SK-N-SH treated with all-trans-retinoic acid at 6 μM for 48 hours (cell line): Measurements from ENCODE around the gene GUK1.

Source experiments
- ATAC-seq: fragments of 200-7000 bp; cut with Tn5 transposase; 3 replicates; pipeline ENCODE4 v1.9.1; 2020; ENCODE audit warnings: mild to moderate bottlenecking, moderate library complexity
- ARNTL ChIP-seq: fragments of 450-650 bp; formaldehyde crosslinking; IDR thresholded peaks from 2 replicates; pipeline ENCODE4 v1.5.0; 2020; ENCODE audit warnings: low read depth, mild to moderate bottlenecking, moderate library complexity, borderline replicate concordance
- BACH2 ChIP-seq: fragments of 250-450 bp; sonication (Bioruptor Pico); IDR thresholded peaks from 2 replicates; pipeline ENCODE4 v1.9.0; 2021; ENCODE audit warnings: mild to moderate bottlenecking, borderline replicate concordance
- CSDC2 ChIP-seq: fragments of 250-450 bp; sonication (Bioruptor Pico); IDR thresholded peaks from 2 replicates; pipeline ENCODE4 v1.5.0; 2020; ENCODE audit warnings: mild to moderate bottlenecking, moderate library complexity
- ESRRG ChIP-seq: fragments of 250-450 bp; sonication (Bioruptor Pico); IDR thresholded peaks from 2 replicates; pipeline ENCODE4 v1.6.1; 2021; ENCODE audit warnings: mild to moderate bottlenecking
- ISL1 ChIP-seq: fragments of 250-450 bp; sonication (Bioruptor Pico); IDR thresholded peaks from 2 replicates; pipeline ENCODE4 v2.1.2; 2022; ENCODE audit warnings: mild to moderate bottlenecking, moderate library complexity
- PPARA ChIP-seq: fragments of 250-450 bp; sonication (Bioruptor Pico); IDR thresholded peaks from 2 replicates; pipeline ENCODE4 v1.5.0; 2020; ENCODE audit warnings: mild to moderate bottlenecking, borderline replicate concordance
- RARB ChIP-seq: fragments of 250-450 bp; sonication (Bioruptor Pico); IDR thresholded peaks from 2 replicates; pipeline ENCODE4 v1.8.0; 2021; ENCODE audit warnings: mild to moderate bottlenecking, moderate library complexity
- SNAI2 ChIP-seq: fragments of 250-450 bp; sonication (Bioruptor Pico); IDR thresholded peaks from 2 replicates; pipeline ENCODE4 v1.5.0; 2020; ENCODE audit warnings: mild to moderate bottlenecking, moderate library complexity
- TOX ChIP-seq: fragments of 250-450 bp; sonication (Bioruptor Pico); IDR thresholded peaks from 2 replicates; pipeline ENCODE4 v1.8.0; 2021; ENCODE audit warnings: mild to moderate bottlenecking, moderate library complexity, borderline replicate concordance
- ZC3H10 ChIP-seq: fragments of 250-450 bp; sonication (Bioruptor Pico); IDR thresholded peaks from 2 replicates; pipeline ENCODE4 v1.5.1; 2021; ENCODE audit warnings: mild to moderate bottlenecking, moderate library complexity
- ZFP3 ChIP-seq: fragments of 250-450 bp; sonication (Bioruptor Pico); IDR thresholded peaks from 2 replicates; pipeline ENCODE4 v1.5.0; 2020; ENCODE audit warnings: mild to moderate bottlenecking, moderate library complexity
- ZFP30 ChIP-seq: fragments of 450-650 bp; formaldehyde crosslinking; IDR thresholded peaks from 2 replicates; pipeline ENCODE4 v1.5.0; 2022; ENCODE audit warnings: mild to moderate bottlenecking, moderate library complexity
- ZNF565 ChIP-seq: fragments of 450-650 bp; formaldehyde crosslinking; conservative IDR thresholded peaks from 2 replicates; pipeline ENCODE4 v1.5.0; 2020; ENCODE audit warnings: low read depth, mild to moderate bottlenecking, moderate library complexity
- ZNF70 ChIP-seq: fragments of 450-650 bp; formaldehyde crosslinking; IDR thresholded peaks from 2 replicates; pipeline ENCODE4 v1.5.0; 2020; ENCODE audit warnings: mild to moderate bottlenecking, moderate library complexity
- ZNF8 ChIP-seq: fragments of 450-650 bp; formaldehyde crosslinking; IDR thresholded peaks from 2 replicates; pipeline ENCODE4 v1.5.0; 2020; ENCODE audit warnings: mild to moderate bottlenecking, moderate library complexity
- TF ChIP-seq, protein P1 (sequence below): fragments of 250-450 bp; sonication (Bioruptor Pico); IDR thresholded peaks from 2 replicates; pipeline ENCODE4 v1.5.0; 2020; ENCODE audit warnings: mild to moderate bottlenecking, moderate library complexity
- TF ChIP-seq, protein P2 (sequence below): fragments of 250-450 bp; sonication (Bioruptor Pico); IDR thresholded peaks from 2 replicates; pipeline ENCODE4 v1.5.1; 2021; ENCODE audit warnings: mild to moderate bottlenecking, moderate library complexity
- TF ChIP-seq, protein P3 (sequence below): fragments of 250-450 bp; sonication (Bioruptor Pico); IDR thresholded peaks from 2 replicates; pipeline ENCODE4 v1.8.0; 2020; ENCODE audit warnings: mild to moderate bottlenecking, moderate library complexity, borderline replicate concordance

GUK1 gene, protein sequence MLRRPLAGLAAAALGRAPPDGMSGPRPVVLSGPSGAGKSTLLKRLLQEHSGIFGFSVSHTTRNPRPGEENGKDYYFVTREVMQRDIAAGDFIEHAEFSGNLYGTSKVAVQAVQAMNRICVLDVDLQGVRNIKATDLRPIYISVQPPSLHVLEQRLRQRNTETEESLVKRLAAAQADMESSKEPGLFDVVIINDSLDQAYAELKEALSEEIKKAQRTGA

DNA sequence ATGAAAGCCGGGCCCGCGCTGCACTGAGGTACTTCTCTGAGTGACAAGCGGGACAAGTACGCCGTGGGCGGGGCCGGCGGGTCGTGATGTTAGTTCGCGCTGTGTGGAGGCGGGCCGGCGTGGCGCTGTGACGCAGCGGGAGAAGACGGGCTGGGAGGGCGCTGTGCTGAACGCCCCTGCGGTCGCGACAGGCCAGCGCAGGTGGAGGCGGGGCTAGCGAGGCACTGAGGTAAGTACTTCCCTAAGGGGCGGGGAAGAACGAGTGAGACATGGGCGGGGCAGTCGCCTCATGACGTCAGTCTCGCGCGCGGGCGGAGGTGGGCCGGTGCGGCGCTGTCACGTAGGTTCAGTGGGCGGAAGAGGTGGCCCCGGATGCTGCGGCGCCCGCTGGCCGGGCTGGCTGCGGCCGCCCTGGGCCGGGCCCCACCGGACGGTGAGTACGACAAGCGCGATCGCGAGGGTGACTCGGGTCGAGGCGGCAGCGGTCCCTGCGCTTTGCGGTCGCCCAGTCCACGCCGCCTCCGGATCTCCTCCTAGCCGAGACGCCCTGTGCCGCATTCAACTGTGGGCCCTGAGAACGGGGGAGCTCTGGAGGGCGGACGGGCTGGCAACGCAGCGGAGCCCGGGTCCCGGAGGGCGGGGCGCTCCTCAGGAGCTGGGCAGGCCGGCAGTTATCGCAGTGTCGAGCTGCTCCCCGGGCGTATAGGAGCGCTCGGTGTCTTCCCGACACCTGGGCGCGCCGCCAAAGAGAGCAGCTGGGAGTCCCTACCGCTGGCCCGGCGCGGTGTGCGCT, at the start of gene GUK1:
GUK1 (plus strand) TSS at position 349 of the 793 bp plus-strand sequence; CDS start at position 373, 24 bp downstream.
- peak; percentile 92 for ATAC-seq

DNA sequence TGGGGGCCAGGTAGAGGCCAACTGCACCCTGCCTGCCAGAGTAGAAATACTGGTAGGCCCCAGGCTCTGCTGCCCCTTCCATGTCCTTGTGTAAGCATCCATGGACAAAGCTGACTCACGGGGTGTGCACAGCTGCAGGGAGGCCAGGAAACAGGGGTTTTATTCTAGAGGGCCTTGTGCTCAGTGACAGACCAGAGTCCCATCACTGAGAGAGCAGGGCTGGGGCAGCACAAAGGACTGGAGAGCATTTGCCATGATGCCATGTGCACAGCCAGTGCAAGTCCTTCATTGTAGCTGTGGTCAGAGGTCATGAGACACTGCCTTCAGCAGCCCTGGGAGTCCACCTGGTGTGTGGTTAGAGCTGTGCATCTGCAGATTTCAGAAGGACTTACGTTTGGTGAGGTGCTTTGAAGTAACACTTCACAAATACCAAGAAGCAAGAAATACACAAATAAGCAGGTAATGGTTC, 49.4 kb upstream of the GUK1 start:
- TF ChIP-seq ZC3H10 (CRISPR knock-in tag) (no peak), ZNF565 (CRISPR knock-in tag) (no peak), BACH2 (CRISPR knock-in tag) (no peak), ZNF8 (CRISPR knock-in tag) (no peak), PPARA (no peak), TOX (CRISPR knock-in tag) (no peak), ZFP3 (no peak), ISL1 (no peak), ARNTL (CRISPR knock-in tag) (no peak), ZFP30 (CRISPR knock-in tag) (no peak), ESRRG (CRISPR knock-in tag) (no peak), SNAI2 (CRISPR knock-in tag) (no peak), RARB (CRISPR knock-in tag) (no peak)
- TF ChIP-seq, protein P1, sequence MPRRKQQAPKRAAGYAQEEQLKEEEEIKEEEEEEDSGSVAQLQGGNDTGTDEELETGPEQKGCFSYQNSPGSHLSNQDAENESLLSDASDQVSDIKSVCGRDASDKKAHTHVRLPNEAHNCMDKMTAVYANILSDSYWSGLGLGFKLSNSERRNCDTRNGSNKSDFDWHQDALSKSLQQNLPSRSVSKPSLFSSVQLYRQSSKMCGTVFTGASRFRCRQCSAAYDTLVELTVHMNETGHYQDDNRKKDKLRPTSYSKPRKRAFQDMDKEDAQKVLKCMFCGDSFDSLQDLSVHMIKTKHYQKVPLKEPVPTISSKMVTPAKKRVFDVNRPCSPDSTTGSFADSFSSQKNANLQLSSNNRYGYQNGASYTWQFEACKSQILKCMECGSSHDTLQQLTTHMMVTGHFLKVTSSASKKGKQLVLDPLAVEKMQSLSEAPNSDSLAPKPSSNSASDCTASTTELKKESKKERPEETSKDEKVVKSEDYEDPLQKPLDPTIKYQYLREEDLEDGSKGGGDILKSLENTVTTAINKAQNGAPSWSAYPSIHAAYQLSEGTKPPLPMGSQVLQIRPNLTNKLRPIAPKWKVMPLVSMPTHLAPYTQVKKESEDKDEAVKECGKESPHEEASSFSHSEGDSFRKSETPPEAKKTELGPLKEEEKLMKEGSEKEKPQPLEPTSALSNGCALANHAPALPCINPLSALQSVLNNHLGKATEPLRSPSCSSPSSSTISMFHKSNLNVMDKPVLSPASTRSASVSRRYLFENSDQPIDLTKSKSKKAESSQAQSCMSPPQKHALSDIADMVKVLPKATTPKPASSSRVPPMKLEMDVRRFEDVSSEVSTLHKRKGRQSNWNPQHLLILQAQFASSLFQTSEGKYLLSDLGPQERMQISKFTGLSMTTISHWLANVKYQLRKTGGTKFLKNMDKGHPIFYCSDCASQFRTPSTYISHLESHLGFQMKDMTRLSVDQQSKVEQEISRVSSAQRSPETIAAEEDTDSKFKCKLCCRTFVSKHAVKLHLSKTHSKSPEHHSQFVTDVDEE (CRISPR knock-in tag): no peak
- TF ChIP-seq, protein P2, sequence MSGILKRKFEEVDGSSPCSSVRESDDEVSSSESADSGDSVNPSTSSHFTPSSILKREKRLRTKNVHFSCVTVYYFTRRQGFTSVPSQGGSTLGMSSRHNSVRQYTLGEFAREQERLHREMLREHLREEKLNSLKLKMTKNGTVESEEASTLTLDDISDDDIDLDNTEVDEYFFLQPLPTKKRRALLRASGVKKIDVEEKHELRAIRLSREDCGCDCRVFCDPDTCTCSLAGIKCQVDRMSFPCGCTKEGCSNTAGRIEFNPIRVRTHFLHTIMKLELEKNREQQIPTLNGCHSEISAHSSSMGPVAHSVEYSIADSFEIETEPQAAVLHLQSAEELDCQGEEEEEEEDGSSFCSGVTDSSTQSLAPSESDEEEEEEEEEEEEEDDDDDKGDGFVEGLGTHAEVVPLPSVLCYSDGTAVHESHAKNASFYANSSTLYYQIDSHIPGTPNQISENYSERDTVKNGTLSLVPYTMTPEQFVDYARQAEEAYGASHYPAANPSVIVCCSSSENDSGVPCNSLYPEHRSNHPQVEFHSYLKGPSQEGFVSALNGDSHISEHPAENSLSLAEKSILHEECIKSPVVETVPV: no peak
- TF ChIP-seq, protein P3, sequence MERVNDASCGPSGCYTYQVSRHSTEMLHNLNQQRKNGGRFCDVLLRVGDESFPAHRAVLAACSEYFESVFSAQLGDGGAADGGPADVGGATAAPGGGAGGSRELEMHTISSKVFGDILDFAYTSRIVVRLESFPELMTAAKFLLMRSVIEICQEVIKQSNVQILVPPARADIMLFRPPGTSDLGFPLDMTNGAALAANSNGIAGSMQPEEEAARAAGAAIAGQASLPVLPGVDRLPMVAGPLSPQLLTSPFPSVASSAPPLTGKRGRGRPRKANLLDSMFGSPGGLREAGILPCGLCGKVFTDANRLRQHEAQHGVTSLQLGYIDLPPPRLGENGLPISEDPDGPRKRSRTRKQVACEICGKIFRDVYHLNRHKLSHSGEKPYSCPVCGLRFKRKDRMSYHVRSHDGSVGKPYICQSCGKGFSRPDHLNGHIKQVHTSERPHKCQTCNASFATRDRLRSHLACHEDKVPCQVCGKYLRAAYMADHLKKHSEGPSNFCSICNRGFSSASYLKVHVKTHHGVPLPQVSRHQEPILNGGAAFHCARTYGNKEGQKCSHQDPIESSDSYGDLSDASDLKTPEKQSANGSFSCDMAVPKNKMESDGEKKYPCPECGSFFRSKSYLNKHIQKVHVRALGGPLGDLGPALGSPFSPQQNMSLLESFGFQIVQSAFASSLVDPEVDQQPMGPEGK (CRISPR knock-in tag): no peak
- ATAC-seq: no peak

More for the DNA sequence above, at the start of gene GUK1:
- no peak for TF ChIP-seq ISL1
- TF ChIP-seq ZC3H10 (CRISPR knock-in tag): peak; percentile 34; the same call in 1 of the 2 replicates
- TF ChIP-seq, all 23 proteins: peak for 1

DNA sequence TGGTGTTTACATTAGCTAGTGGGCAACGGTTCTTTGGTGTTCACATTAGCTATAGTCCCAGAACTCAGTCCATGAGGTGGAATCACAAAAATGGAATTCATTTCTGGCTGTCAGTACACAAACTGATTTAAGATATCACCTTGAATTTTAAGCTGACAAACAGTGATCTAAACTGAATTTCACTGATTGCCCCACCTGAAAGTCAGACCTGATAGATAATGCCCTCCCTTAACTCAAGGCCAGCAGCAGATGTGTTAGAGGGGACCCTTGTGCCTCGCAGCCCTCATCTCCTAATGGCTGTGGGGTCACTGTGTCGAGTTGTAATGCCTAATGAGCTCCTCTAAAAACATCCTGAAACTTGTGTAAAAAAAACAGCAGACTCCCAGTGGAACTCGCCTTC, 49.0 kb upstream of the GUK1 start:
- TF ChIP-seq ZFP3 (no peak), ZC3H10 (CRISPR knock-in tag) (no peak), ZNF70 (CRISPR knock-in tag) (no peak), ESRRG (CRISPR knock-in tag) (no peak), CSDC2 (CRISPR knock-in tag) (no peak)
- TF ChIP-seq, protein P1 (CRISPR knock-in tag): no peak
- no peak for ATAC-seq
